Activated CD4-positive, alpha-beta T cell treated with anti-CD3 and anti-CD28 coated beads, Interleukin-2, amount 10 ng/mL, durations not matched to agents 24 days and 14 days (primary cell): ENCODE results near the gene CERS5. TPM values are rescaled to one million over a fixed set of nuclear protein-coding genes. Genes with fewer than 3 reads are reported as not detected.
A peak's percentile ranks its signal among the peaks of the same experiment; 100 is the strongest.
"Not testable (repeated sequence)": the region's sequence is repeated elsewhere in the genome, so short reads cannot be mapped to it uniquely, and the experiment has no call there.

Experiments
- DNase-seq: peaks from one replicate; pipeline ENCODE4 v3.0.0; 2022
- H3K27ac Mint-ChIP-seq: one replicate; pipeline ENCODE4 v1.8.0; 2022; ENCODE audit warnings: mild to moderate bottlenecking, mixed read lengths
- H3K27me3 Mint-ChIP-seq: one replicate; pipeline ENCODE4 v1.8.0; 2022; ENCODE audit warnings: mixed read lengths
- H3K36me3 Mint-ChIP-seq: one replicate; pipeline ENCODE4 v1.8.0; 2022; ENCODE audit warnings: low read depth, mild to moderate bottlenecking, mixed read lengths
- H3K4me1 Mint-ChIP-seq: one replicate; pipeline ENCODE4 v1.8.0; 2021; ENCODE audit warnings: mixed read lengths
- H3K4me3 Mint-ChIP-seq: one replicate; pipeline ENCODE4 v1.8.0; 2022; ENCODE audit warnings: mild to moderate bottlenecking, moderate library complexity, mixed read lengths
- H3K9me3 Mint-ChIP-seq: one replicate; pipeline ENCODE4 v1.8.0; 2021; ENCODE audit warnings: mixed read lengths
- intact Hi-C: fragments of 100-400 bp; cut with micrococcal nuclease; formaldehyde crosslinking; loops from one replicate; pipeline ENCODE4 v1.15.1; 2023
- total RNA-seq: library from RNA; stranded (reverse); gene quantifications from 2 replicates; pipeline ENCODE4 v1.2.3, GENCODE V29; 2022

Gene CERS5
- total RNA-seq, 1 donor from 2014 or later: 66.5 TPM

- no peaks in the 10 kb centered on the region for H3K27me3 Mint-ChIP-seq
- H3K4me1 Mint-ChIP-seq: peaks cover 5% of the 10 kb centered on the region
- H3K4me3 Mint-ChIP-seq: no peak overlapping the region
Measured at GRCh38 chr12:50100561-50100960, 66.6 kb downstream of the CERS5 start.

GRCh38 chr12:50099302-50100008, 67.7 kb downstream of the CERS5 start:
- H3K9me3 Mint-ChIP-seq: no peaks in the 10 kb centered on the region
- H3K36me3 Mint-ChIP-seq: peaks cover 54% of the 10 kb centered on the region
- no peak overlapping the region for H3K27ac Mint-ChIP-seq
- intact Hi-C loops: no loop called here
- H3K27me3 Mint-ChIP-seq: no peaks in the 10 kb centered on the region
- H3K4me3 Mint-ChIP-seq: no peak overlapping the region
- no peak for DNase-seq
- peaks cover 5% of the 10 kb centered on the region for H3K4me1 Mint-ChIP-seq

More at GRCh38 chr12:50100561-50100960, 66.6 kb downstream of the CERS5 start:
- Mint-ChIP-seq H3K27ac (no peak overlapping the region), H3K36me3 (peaks cover 47% of the 10 kb centered on the region), H3K9me3 (no peaks in the 10 kb centered on the region)
- no peak for DNase-seq
- intact Hi-C loops: no loop called here

- H3K27me3 Mint-ChIP-seq: no peaks in the 10 kb centered on the region
- no peak for DNase-seq
- intact Hi-C loops: no loop called here
- no peak overlapping the region for H3K4me3 Mint-ChIP-seq
- H3K36me3 Mint-ChIP-seq: peaks cover 61% of the 10 kb centered on the region
- H3K9me3 Mint-ChIP-seq: no peaks in the 10 kb centered on the region
- no peak overlapping the region for H3K27ac Mint-ChIP-seq
- peaks cover 2% of the 10 kb centered on the region for H3K4me1 Mint-ChIP-seq
Measured at GRCh38 chr12:50097952-50098351, 69.2 kb downstream of the CERS5 start.

GRCh38 chr12:50090391-50090790, 76.8 kb downstream of the CERS5 start:
- H3K27ac Mint-ChIP-seq: no peak overlapping the region
- intact Hi-C loops: no loop called here
- DNase-seq: no peak
- no peaks in the 10 kb centered on the region for H3K27me3 Mint-ChIP-seq
- H3K4me3 Mint-ChIP-seq: no peak overlapping the region
- peaks cover 60% of the 10 kb centered on the region for H3K36me3 Mint-ChIP-seq
- no peaks in the 10 kb centered on the region for H3K9me3 Mint-ChIP-seq
- H3K4me1 Mint-ChIP-seq: peaks cover 28% of the 10 kb centered on the region

- H3K27ac Mint-ChIP-seq: no peak overlapping the region
- H3K9me3 Mint-ChIP-seq: no peaks in the 10 kb centered on the region
- peaks cover 28% of the 10 kb centered on the region for H3K4me1 Mint-ChIP-seq
- no peak for DNase-seq
- intact Hi-C loops: loop anchor here (2.0 kb wide), 1 partner anchor 85 kb away; no protein-coding TSS in a partner anchor
- H3K4me3 Mint-ChIP-seq: no peak overlapping the region
- peaks cover 55% of the 10 kb centered on the region for H3K36me3 Mint-ChIP-seq
- H3K27me3 Mint-ChIP-seq: no peaks in the 10 kb centered on the region
Measured at GRCh38 chr12:50089730-50090129, 77.4 kb downstream of the CERS5 start.

- no peaks in the 10 kb centered on the region for H3K27me3 Mint-ChIP-seq
- no peaks in the 10 kb centered on the region for H3K9me3 Mint-ChIP-seq
- H3K27ac Mint-ChIP-seq: peak overlapping the region; percentile 1
- H3K36me3 Mint-ChIP-seq: peaks cover 50% of the 10 kb centered on the region
- H3K4me1 Mint-ChIP-seq: peaks cover 28% of the 10 kb centered on the region
- H3K4me3 Mint-ChIP-seq: no peak overlapping the region
- intact Hi-C loops: loop anchor here (2.0 kb wide), 1 partner anchor 86 kb away; no protein-coding TSS in a partner anchor
- peak; percentile 89 for DNase-seq
Measured at GRCh38 chr12:50088577-50089335, 78.4 kb downstream of the CERS5 start.

GRCh38 chr12:50087995-50088394, 79.2 kb downstream of the CERS5 start:
- no peak for DNase-seq
- H3K27me3 Mint-ChIP-seq: no peaks in the 10 kb centered on the region
- H3K36me3 Mint-ChIP-seq: peaks cover 47% of the 10 kb centered on the region
- no peak overlapping the region for H3K4me3 Mint-ChIP-seq
- H3K27ac Mint-ChIP-seq: no peak overlapping the region
- intact Hi-C loops: loop anchor here (2.0 kb wide), 1 partner anchor 87 kb away; no protein-coding TSS in a partner anchor
- peaks cover 30% of the 10 kb centered on the region for H3K4me1 Mint-ChIP-seq
- H3K9me3 Mint-ChIP-seq: no peaks in the 10 kb centered on the region

- Mint-ChIP-seq H3K27ac (no peak overlapping the region), H3K4me1 (peaks cover 30% of the 10 kb centered on the region), H3K27me3 (no peaks in the 10 kb centered on the region), H3K36me3 (peaks cover 47% of the 10 kb centered on the region), H3K9me3 (no peaks in the 10 kb centered on the region), H3K4me3 (no peak overlapping the region)
- intact Hi-C loops: no loop called here
- no peak for DNase-seq
Measured at GRCh38 chr12:50087151-50087550, 80.0 kb downstream of the CERS5 start.

- peaks cover 30% of the 10 kb centered on the region for H3K4me1 Mint-ChIP-seq
- peaks cover 38% of the 10 kb centered on the region for H3K36me3 Mint-ChIP-seq
- intact Hi-C loops: no loop called here
- H3K27ac Mint-ChIP-seq: peak overlapping the region; percentile 1
- no peak for DNase-seq
- no peaks in the 10 kb centered on the region for H3K27me3 Mint-ChIP-seq
- no peaks in the 10 kb centered on the region for H3K9me3 Mint-ChIP-seq
- peak overlapping the region; percentile 93 for H3K4me3 Mint-ChIP-seq
Measured at GRCh38 chr12:50086148-50086547, 81.0 kb downstream of the CERS5 start.

GRCh38 chr12:50085615-50086072, 81.5 kb downstream of the CERS5 start:
- Mint-ChIP-seq H3K4me3 (peak overlapping the region; percentile 93), H3K9me3 (no peaks in the 10 kb centered on the region), H3K36me3 (peaks cover 36% of the 10 kb centered on the region), H3K27ac (peak overlapping the region; percentile 89), H3K27me3 (no peaks in the 10 kb centered on the region), H3K4me1 (peaks cover 30% of the 10 kb centered on the region)
- intact Hi-C loops: loop anchor here (1.0 to 2.0 kb wide), 2 partner anchors 27 to 81 kb away; partner anchors contain the start of genes CERS5 and COX14
- no peak for DNase-seq

- Mint-ChIP-seq H3K9me3 (no peaks in the 10 kb centered on the region), H3K27me3 (no peaks in the 10 kb centered on the region), H3K4me3 (peak within 1 kb of the TSS; percentile 93), H3K27ac (peak within 1 kb of the TSS; percentile 95), H3K4me1 (peaks cover 30% of the 10 kb centered on the region), H3K36me3 (peaks cover 31% of the 10 kb centered on the region)
- intact Hi-C loops: loop anchor here (1.0 to 2.0 kb wide), 2 partner anchors 27 to 82 kb away; partner anchors contain the start of genes CERS5 and COX14
- DNase-seq: peak; percentile 94
Measured at GRCh38 chr12:50084775-50085614, 82.2 kb downstream of the CERS5 start, which contains the start of gene SMARCD1. Gene SMARCD1 (plus strand): TSS chr12:50085342. CDS start chr12:50085370, 28 bp downstream.

- H3K9me3 Mint-ChIP-seq, DNase-seq, H3K27me3 Mint-ChIP-seq: not testable (repeated sequence)
- H3K4me1 Mint-ChIP-seq: peaks cover 31% of the 10 kb centered on the region
- intact Hi-C loops: loop anchor here (2.0 kb wide), 1 partner anchor 82 kb away; the partner anchor contains the start of gene CERS5
- H3K27ac Mint-ChIP-seq: peak overlapping the region; percentile 95
- peaks cover 26% of the 10 kb centered on the region for H3K36me3 Mint-ChIP-seq
- peak overlapping the region; percentile 93 for H3K4me3 Mint-ChIP-seq
Measured at GRCh38 chr12:50084409-50084774, 82.8 kb downstream of the CERS5 start.

GRCh38 chr12:50083301-50083700, 83.9 kb downstream of the CERS5 start:
- Mint-ChIP-seq H3K27ac (peak overlapping the region; percentile 79), H3K4me3 (peak overlapping the region; percentile 73), H3K36me3 (peaks cover 16% of the 10 kb centered on the region), H3K27me3 (no peaks in the 10 kb centered on the region), H3K9me3 (no peaks in the 10 kb centered on the region), H3K4me1 (peaks cover 25% of the 10 kb centered on the region)
- no peak for DNase-seq
- intact Hi-C loops: no loop called here
